GM18861 (cell line): ENCODE data around the gene HOXA2.
A peak's percentile ranks its signal among the peaks of the same experiment; 100 is the strongest.

Source experiments
- ATAC-seq: cut with Tn5 transposase; IDR thresholded peaks from one replicate; pipeline ENCODE4 v1.9.1; 2021; ENCODE audit not compliant: unreplicated experiment

The HOXA2 gene

DNA sequence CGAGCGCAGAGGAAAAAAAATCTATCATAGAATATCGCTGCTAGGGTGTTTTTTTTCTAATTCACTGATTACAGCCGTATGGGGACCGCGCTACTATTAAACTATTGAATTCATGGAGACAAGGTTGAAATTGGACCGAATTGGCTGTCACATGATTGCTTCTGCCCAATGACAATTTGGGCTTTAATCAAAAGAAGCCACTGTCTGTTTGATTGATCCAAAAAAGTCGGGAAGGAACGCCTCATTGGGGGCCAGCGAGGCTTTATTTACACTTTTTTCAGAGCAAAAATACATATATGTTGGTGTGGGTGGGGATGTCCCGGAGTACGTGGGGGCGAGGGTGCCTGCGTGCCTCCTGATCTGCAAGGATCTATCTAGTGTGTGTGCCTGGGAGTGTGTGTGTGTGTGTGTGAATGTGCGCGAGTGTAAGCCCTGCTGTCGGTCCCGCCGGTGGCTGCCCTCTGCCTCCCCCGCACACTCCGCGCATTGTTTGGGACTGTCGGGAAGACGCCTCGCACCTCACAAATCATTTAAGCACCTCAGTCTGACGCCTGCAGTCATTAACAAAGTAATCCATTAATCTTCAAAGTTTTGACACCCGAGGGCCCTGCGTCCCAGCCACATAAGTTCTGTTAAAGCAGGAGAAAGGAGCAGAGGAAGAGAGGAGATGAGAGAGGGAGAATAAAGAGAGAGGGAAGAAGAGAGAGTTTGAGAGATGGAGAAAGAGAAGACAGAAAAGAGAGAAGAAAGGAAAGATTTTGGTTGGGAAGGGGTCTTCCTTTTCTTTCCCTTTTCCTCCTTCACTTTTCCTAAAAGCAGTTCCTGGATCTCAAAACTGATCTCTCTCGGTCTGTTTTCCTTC, at the start of gene HOXA2:
TSS of gene HOXA2 (minus strand) at position 103 of the 862 bp plus-strand sequence. CDS start 183 bp downstream, outside the sequence.
- ATAC-seq = no peak

DNA sequence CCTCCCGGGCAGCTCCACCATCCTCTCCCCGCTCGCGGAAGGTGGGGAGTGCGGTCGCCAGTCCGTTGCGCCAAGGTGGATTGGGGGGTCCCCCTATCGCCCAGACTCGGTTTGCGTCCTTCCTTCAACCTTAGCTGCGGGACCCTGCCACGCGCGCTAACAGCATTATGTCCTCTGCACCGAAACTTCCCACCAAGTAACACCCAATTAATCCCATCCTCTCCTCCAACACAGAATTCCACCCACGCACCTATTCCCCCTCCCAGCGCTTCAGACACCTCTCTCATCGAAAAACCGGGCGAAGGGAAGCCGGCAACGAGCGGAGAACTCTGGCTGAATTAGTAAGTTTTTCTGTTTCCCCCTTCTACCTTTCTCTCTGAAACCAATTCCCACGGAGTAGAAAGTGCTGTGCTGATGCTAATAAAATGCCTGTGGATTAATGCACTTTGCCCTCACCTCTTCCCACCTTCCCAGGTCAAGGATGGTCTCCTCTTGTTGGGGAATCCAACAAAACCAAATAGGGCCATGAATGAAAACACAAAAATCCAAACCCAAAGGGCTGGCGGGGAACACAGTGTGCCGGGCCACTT, 49.0 kb upstream of the HOXA2 start:
- no peak for ATAC-seq

DNA sequence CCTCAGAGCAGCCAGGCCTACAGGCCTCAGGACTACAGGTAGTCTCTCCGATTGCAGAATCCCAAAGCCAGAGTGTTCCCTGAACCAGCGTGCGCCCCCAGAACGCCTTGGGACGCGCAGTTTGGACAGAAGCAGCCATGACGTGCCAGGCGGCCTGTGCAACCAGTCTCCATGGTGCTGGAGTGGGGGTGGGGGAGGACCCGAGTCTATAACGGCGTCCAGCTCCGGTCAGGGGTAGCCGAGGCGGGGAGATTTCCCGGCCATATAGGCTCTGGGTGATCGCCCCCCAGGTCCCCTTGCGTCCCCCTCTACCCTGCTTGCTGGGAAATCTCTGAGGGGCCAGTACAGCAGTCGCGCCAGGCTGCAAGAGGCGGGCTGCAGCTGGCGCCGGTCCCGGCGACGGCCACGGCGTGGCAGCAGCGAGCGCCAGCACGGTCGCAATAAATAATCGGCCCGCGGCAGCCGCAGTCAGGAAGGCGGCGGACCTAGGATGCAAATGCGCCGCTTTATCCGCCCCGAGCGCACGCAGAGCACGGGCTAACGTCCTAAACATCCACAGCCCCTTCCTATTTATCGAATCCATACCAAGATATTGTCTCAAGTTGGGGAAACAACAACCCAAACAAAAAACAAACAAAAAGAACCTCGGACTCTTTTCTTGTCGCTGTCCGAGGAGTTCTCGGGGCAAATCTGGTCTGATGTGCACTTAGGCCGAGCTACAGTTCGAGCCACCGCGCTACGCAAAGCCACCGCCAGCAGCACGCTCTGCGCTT, 48.3 kb upstream of the HOXA2 start:
- peak; percentile 73 for ATAC-seq

DNA sequence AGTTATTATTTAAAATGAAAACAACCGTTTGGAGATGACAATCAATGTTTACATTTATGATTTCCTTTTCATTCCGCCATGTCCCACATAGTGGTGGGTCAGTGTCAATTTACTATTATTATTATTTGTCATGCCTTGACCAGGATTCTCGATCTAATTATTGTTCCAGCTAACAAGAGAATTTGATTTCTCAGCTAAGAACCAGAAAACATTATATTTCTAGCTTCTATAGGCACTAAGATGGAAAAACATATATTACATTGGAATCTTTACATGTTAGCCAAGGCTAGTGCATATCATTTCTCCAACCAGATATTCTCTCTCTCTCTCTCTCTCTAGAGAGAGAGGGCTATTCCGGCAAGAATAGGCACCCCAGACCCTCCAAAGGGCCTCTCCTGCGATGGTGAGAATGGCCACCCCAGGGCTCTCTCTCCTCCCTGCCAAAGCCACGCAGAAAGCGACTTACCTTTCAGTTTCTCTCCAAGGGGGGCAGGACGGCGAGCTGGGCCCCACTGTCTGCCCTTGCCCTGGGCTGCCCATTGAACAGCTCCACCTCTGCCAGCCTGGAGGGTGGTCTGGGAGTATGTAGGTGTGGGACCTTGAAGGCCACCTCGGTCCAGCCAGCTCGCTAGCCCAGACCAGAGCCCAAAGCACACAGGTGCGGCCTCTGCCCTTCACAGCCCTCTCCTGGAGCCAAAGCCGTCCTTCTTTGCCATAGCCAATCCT, 47.5 kb upstream of the HOXA2 start:
- ATAC-seq = no peak

DNA sequence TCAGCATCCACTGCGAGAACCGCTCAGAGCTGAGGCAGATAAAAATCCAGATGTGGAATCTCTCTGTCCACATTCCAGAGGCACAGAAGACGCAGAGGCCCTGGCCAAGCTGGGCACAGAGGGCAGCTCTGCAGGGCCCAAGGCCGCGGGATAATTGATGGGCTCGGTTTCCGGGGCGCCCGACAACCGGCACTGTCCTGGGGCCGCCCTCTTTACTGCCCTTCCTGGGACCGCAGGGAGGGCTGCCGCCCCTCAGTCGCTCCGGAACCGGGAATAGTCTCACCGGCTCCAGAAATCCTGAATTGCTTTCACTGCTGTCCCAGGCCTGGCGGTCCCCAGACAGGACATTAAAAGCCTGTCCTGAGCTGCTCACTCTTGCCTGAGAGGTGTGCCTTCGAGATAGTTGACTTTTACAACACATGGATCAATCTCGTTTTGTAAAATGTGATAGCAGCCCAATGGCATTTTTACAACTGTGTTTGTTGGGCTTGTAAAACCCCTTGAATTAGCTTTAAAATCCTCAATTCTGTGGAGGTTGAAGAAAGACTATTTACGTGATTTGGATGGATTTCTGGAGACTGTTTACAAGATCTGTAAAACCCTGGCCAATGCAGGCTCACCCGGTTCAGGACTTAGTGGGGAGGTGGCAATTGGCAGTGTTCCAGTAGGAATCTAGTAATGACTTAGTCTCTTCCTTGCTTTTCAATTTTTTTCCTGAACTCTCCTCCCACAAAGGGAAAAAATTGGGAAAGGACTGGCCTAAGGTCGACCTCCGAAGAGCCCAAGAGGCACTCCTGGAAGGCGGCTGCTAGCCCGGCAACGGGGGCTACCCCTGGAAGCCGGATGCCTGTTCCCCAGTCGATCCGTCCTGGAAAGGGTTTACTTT, 46.5 kb upstream of the HOXA2 start:
- ATAC-seq = no peak

DNA sequence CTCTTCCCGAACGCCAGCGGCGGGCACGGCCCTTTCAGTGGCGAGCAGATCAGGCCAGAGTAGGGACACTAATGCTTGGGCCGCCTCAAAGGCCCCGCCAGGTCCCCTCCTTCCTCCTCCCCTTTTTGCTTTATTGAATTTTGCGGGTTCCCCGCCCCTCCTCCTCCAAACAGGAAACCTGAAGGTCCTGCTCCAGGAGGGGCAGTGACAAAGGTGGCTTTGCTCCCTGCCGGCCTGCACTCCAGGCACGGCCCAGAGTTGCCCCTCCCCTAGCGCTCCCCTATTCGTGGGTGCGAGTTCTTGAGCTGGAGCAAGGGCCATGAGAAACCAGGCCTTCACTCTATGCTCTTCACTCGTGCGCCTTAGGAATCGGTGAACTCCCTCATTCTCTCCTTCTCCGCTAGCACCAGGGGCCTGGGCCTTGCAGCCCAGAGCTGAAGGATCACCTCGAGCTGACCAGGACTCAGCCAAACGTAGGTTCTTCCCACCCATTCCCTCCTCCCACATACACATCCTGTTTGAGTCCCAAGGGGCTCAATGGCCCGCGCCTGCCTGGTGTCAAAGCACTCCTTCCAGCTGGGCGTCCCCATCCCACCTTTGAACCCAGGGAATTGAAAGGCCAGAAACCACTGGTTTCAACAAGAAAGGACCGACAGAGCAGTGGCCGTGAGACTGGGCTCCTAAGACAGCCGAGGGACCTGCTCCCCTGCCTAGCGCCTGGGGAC, 45.7 kb upstream of the HOXA2 start:
- ATAC-seq = no peak

DNA sequence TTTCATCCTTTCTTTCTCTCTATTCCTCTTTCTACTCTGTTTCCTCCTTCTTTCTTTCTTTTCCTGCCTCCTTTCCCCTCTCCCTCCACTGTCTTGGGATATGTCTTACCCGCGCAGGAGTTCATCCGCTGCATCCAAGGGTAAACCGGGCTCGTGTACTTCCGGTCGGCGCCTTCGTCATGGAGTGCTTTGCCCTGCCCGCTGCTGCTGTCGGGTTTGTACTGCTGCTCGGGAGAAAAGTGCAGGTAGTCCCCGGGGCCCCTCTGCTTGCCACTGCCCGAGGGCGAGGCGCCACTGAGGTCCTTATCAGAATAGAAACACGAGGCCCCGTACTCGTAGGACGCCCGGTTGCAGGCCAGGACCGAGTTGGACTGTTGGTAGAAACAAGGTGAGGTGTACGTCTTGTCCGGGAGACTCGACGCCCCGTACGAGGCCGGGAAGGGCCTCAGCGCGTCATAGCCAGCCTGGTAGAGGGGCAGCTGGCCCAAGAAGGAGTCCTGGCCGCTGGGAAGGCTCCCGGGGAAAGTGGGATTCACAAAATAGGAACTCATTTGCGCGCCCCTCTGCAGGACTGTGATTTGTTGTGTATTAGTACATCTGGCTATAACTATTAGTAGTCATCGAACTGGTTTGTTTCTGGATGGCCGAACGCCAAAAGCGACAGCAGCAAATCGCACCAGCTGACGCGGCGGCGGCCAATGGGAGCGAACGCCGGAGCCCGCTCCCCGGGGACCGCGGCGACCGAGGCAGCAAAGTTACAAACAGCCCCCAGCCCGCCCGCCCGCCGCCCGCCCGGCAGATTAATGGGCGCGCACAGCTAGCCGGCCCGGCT, 44.9 kb upstream of the HOXA2 start, which contains the start of gene HOXA6:
TSS of gene HOXA6 (minus strand) at position 576 of the 832 bp plus-strand sequence. CDS start at position 551, 25 bp downstream.
- no peak for ATAC-seq

DNA sequence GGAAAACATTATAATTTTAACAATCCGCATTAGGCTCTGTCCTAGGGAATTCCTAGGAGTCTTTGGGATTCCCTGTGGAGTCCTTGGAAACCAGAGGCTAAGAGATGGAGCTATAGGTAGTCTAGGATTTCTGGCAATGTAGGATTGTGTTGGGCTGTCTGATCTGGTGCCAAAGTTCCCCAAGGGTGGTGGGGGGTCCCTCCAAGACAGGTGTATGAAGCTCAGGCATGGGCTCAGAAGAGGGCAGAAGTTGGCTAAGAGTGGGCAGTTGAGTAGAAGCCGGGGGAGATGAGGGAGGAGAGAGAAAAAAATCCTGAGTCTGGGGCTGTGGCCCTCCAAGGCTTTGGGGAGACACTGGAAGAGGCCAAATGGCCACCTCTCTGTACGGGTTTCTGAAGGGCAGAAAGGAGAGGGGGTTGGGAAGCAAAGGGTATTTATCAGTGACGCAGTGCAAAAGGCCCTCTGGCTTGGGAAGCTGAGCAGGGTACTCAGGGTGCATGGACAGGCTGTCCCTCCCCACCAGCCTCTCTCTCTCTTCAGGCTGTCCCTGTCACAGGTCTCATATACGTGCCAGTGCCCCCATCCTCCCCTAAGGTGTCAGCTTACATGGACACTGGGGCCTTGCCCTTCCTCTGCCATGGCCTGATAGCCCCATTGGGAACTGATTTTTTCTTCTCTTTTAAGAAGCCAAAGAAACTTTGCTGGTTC, 44.2 kb upstream of the HOXA2 start:
- ATAC-seq = no peak

DNA sequence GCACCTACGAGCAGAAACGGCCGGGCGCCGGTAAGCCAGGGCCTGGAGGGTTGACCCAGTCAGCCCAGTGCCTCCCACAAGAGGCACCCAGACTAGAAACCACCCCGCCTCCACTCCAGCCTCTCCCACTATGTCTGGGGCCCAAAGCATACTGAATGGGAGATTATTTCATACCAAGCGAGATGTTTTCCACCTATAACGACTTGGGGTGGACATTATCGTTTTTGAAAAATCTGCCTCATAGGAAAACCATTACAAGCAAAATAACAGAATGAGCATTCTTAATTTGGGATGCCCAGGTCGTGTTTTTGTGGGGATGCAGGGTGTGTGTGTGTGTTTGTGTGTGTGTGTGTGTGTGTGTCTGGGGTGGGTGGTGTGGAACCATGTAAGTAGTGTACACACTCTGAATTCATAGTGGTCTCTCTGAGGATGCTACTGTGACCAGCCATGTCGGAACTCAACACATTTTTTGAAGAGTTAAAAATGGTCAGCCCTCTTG, 43.5 kb upstream of the HOXA2 start:
- ATAC-seq = no peak

DNA sequence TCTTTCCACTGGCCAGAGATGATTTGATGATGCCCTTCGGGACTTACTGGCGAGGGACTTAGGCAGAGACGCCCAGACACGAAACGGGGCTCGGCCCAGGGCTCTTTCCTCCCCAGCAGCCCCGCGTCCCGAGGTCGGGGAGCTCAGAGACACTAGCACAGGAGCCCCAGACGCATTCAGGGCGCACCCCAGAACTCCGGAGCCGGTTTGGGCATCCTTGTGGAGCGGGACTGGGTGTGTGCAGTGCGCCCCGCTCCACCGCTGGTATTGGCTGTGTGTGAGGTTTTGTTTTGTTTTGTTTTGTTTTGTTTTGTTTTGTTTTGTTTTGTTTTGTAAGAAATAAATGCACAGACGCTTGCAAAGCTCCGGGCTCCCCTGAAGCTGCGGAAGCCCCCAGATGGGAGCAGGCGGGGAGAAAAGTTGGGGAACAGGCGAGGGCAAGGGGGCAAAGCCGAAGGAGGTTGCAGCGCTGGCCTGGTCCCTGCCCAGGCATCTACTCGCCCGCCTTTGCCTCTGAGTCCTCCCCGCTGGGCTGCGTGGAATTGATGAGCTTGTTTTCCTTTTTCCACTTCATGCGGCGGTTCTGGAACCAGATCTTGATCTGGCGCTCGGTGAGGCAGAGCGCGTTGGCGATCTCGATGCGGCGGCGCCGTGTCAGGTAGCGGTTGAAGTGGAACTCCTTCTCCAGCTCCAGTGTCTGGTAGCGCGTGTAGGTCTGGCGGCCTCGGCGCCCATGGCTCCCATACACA, 42.9 kb upstream of the HOXA2 start:
- no peak for ATAC-seq

DNA sequence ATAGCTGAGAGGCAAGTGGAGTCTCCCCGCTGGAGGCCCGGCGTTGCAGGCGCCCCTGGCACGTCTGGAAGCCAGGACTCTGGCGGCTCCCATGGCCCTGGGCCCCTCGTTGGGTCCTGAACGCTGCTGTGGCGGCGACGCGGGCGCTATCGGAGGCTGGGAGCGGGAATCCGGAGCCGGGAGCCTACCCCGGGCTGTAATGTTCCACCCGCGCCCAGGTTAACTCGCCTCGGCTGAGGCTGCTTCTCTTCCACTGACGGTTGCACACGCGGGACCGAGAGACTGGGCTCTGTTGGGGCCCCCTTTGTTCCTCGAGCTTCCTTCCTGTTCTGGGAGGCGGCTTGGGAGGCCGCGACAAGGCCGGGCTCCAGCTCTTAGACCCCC, 42.3 kb upstream of the HOXA2 start:
- no peak for ATAC-seq

DNA sequence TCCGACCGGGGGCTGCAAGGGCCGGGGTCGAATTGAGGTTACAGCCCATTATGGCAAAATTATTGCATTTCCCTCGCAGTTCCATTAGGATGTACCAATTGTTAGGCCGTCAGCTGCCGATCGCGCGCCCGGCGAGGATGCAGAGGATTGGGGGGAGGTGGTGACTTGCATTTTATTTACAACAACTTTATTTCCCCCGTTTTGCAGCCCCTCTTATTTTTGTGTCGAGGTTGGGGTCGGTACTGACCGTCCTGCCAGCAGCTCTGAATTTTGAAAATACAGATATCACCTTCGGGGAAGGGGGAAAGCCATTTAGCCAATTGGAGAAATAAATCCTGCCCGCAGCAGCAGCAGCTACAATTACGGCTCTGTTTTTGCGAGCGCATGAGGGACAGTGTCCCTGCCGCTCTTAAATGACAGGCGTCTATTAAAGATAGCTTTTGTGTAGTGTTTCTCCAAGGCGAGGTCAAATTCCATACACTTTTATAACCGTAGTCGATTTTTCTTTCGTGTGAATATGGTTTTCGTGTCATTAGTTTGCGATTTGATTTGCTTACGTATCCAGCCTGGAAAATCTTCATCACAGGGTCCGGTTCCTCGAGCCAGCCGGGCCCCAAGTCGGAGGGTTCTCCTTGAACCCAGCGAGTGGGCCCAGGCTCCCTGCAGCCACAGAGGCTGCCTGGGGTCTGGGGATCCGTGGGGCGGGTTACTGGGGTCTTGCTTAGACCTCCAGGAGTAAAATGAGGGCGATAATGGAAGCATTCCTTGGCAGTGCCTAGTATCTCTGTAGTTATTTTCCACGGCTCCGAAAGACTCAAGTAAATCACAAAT, 41.7 kb upstream of the HOXA2 start:
- ATAC-seq = no peak

DNA sequence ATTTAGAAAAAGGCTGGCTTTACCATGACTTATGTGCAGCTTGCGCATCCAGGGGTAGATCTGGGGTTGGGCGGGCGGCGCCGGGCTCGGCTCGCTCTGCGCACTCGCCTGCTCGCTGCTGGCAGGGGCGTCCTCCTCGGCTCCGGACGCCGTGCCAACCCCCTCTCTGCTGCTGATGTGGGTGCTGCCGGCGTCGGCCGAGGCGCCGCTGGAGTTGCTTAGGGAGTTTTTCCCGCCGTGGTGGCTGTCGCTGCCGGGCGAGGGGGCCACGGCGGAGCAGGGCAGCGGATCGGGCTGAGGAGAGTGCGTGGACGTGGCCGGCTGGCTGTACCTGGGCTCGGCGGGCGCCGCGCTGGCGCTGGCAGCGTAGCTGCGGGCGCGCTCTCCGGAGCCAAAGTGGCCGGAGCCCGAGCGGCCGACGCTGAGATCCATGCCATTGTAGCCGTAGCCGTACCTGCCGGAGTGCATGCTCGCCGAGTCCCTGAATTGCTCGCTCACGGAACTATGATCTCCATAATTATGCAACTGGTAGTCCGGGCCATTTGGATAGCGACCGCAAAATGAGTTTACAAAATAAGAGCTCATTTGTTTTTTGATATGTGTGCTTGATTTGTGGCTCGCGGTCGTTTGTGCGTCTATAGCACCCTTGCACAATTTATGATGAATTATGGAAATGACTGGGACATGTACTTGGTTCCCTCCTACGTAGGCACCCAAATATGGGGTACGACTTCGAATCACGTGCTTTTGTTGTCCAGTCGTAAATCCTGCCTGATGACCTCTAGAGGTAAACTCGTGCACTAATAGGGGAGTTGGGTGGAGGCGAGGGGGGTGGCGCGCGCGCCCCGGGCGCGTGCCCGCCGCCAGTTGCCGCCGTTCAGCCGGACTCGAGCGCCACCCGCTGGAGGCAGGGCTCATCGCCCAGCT, 40.8 kb upstream of the HOXA2 start, which contains the start of gene HOXA5:
TSS of gene HOXA5 (minus strand) at position 659 of the 927 bp plus-strand sequence. CDS start at position 585, 74 bp downstream.
- ATAC-seq = no peak

DNA sequence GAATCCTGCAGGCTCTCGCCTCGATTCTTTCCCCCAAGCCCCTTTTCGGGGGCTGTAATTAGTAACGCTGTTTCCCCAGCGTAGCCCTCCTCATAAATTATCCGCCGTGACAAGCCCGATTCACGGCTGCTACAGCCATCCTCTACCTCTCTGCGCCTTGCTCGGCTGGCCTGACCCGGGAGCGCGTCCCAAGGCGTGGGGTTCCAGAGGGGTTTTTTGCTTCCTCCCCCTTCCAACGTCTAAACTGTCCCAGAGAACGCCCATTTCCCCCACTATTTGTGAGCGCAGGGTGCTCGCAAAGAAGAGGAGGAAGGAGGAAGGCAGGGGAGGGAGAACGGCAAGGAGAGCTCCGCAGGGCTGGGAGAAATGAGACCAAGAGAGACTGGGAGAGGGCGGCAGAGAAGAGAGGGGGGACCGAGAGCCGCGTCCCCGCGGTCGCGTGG, 40.1 kb upstream of the HOXA2 start:
- no peak for ATAC-seq
